ENCODE measurements around the gene LIPG.

The LIPG gene

GRCh38 chr18:49597157-49597931 is 35.5 kb downstream of the LIPG start:
- TF ChIP-seq CTCF (conservative IDR thresholded peaks at IDR 0.05; ENCODE audit: low read depth, low read length) = no peak
- no peak for DNase-seq (ENCODE audit: low read depth)
- H3K4me3 ChIP-seq (ENCODE audit: low read depth, low read length) = no peak overlapping the region

- TF ChIP-seq CTCF (conservative IDR thresholded peaks at IDR 0.05; ENCODE audit: low read depth, low read length) = no peak
- H3K4me3 ChIP-seq (ENCODE audit: low read depth, low read length) = no peak overlapping the region
- DNase-seq (ENCODE audit: low read depth) = no peak
Measured at GRCh38 chr18:49601211-49601610, 39.4 kb downstream of the LIPG start.

GRCh38 chr18:49608366-49609255 is 46.8 kb downstream of the LIPG start:
- TF ChIP-seq CTCF (conservative IDR thresholded peaks at IDR 0.05; ENCODE audit: low read depth, low read length) = no peak
- no peak overlapping the region for H3K4me3 ChIP-seq (ENCODE audit: low read depth, low read length)
- DNase-seq (ENCODE audit: low read depth) = peak; percentile 29

GRCh38 chr18:49609256-49610021 is 47.6 kb downstream of the LIPG start:
- no peak for TF ChIP-seq CTCF (conservative IDR thresholded peaks at IDR 0.05; ENCODE audit: low read depth, low read length)
- no peak for DNase-seq (ENCODE audit: low read depth)

GRCh38 chr18:49610022-49610445 is 48.2 kb downstream of the LIPG start:
- no peak for DNase-seq (ENCODE audit: low read depth)
- H3K4me3 ChIP-seq (ENCODE audit: low read depth, low read length) = no peak overlapping the region
- no peak for TF ChIP-seq CTCF (conservative IDR thresholded peaks at IDR 0.05; ENCODE audit: low read depth, low read length)

More at GRCh38 chr18:49609256-49610021, 47.6 kb downstream of the LIPG start:
- H3K4me3 ChIP-seq (ENCODE audit: low read depth, low read length) = no peak overlapping the region

- DNase-seq (ENCODE audit: low read depth) = no peak
- TF ChIP-seq CTCF (conservative IDR thresholded peaks at IDR 0.05; ENCODE audit: low read depth, low read length) = no peak
- no peak overlapping the region for H3K4me3 ChIP-seq (ENCODE audit: low read depth, low read length)
Measured at GRCh38 chr18:49611316-49611715, 49.5 kb downstream of the LIPG start.
